Measurements from ENCODE around the gene TMEM259.
A peak's percentile ranks its signal among the peaks of the same experiment; 100 is the strongest.

TMEM259 gene

DNA sequence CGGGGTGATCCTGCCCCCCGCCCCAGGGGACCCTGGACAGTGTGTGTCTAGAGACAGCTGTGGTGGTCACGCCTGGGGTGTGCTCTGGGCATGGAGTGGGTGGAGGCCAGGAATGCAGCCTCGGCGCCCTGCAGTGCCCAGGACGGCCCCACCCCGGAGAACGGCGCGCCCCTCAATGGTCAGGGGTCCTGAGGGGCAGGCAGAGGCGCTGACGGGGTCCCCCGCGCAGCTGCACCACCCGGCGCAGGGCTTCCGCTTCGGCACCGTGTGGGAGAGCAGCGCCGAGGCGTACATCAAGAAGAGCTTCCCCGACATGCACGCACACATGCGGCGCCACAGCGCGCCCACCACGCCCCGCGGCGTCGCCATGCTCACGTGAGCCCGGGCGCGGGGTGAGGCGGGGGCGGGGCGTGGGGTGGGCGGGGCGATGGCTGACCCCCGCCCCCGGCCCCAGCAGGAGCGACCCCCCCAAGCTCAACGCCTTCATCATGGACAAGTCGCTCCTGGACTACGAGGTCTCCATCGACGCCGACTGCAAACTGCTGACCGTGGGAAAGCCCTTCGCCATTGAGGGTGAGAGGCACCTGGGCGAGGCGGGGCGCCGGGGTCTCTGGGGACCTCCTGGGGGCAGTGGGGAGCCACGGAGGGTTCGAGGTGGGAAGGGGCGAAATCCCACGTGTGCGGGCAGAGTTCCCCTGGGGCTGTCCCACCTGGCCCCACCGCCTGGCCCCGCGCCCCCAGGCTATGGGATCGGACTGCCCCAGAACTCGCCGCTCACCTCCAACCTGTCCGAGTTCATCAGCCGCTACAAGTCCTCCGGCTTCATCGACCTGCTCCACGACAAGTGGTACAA, 13.3 kb downstream of the TMEM259 start:
- Mint-ChIP-seq H3K4me1 (peaks cover 16% of the 10 kb centered on the region), H3K4me3 (no peak overlapping the region), H3K27ac (no peak overlapping the region), H3K36me3 (peaks cover 27% of the 10 kb centered on the region), H3K27me3 (peaks cover 13% of the 10 kb centered on the region), H3K9me3 (no peaks in the 10 kb centered on the region)
- ATAC-seq, result peak; percentile 29

DNA sequence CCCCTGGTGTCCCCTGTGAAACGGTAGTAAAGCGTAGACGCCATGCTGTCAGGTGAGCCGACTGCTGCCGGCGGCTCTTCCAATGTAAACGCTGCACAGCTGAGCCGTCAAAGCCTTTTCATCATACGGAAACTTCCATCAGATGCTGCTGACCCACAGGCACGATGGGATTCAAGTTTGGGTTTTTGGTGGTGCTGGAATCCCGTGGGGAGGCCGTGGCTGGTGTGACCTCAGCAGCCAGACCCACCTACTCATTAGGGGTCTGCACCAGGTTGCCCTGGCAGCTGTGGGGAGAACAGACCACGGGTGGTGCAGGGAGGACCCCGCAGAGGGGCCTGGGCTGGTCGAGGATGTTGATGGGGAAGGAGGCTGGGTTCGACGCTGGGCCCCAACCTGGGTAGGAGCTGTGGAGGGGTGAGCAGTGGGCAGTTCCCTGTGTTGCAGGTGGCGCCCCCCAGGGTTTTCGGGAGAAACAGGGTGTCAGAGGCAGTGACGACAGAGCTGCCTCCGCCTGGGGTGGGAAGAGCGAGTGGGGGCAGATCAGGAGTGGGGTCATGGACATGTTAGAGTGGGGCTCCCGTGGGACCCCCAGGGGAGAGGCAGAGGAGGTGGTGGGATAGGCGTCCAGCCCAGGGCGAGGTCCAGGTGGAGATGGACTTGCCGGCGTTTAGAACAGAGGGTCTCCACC, 14.1 kb downstream of the TMEM259 start:
- H3K36me3 Mint-ChIP-seq, result peaks cover 27% of the 10 kb centered on the region
- peak overlapping the region; percentile 21 for H3K4me3 Mint-ChIP-seq
- ATAC-seq, result no peak
- peaks cover 20% of the 10 kb centered on the region for H3K4me1 Mint-ChIP-seq
- H3K27ac Mint-ChIP-seq, result no peak overlapping the region
- no peaks in the 10 kb centered on the region for H3K9me3 Mint-ChIP-seq
- H3K27me3 Mint-ChIP-seq, result peaks cover 21% of the 10 kb centered on the region

DNA sequence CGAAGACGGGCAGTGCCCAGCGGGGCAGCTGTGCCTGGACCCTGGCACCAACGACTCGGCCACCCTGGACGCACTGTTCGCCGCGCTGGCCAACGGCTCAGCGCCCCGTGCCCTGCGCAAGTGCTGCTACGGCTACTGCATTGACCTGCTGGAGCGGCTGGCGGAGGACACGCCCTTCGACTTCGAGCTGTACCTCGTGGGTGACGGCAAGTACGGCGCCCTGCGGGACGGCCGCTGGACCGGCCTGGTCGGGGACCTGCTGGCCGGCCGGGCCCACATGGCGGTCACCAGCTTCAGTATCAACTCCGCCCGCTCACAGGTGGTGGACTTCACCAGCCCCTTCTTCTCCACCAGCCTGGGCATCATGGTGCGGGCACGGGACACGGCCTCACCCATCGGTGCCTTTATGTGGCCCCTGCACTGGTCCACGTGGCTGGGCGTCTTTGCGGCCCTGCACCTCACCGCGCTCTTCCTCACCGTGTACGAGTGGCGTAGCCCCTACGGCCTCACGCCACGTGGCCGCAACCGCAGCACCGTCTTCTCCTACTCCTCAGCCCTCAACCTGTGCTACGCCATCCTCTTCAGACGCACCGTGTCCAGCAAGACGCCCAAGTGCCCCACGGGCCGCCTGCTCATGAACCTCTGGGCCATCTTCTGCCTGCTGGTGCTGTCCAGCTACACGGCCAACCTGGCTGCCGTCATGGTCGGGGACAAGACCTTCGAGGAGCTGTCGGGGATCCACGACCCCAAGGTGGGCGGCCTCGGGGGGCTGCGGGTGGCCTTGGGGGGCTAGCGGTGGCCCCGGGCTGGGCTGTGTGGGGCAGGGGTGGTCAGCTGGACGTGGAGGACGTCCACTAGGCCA, 15.9 kb downstream of the TMEM259 start:
- no peak overlapping the region for H3K4me3 Mint-ChIP-seq
- peaks cover 20% of the 10 kb centered on the region for H3K36me3 Mint-ChIP-seq
- no peak for ATAC-seq
- no peaks in the 10 kb centered on the region for H3K9me3 Mint-ChIP-seq
- H3K27ac Mint-ChIP-seq, result no peak overlapping the region
- H3K27me3 Mint-ChIP-seq, result peaks cover 30% of the 10 kb centered on the region
- H3K4me1 Mint-ChIP-seq, result peaks cover 28% of the 10 kb centered on the region

DNA sequence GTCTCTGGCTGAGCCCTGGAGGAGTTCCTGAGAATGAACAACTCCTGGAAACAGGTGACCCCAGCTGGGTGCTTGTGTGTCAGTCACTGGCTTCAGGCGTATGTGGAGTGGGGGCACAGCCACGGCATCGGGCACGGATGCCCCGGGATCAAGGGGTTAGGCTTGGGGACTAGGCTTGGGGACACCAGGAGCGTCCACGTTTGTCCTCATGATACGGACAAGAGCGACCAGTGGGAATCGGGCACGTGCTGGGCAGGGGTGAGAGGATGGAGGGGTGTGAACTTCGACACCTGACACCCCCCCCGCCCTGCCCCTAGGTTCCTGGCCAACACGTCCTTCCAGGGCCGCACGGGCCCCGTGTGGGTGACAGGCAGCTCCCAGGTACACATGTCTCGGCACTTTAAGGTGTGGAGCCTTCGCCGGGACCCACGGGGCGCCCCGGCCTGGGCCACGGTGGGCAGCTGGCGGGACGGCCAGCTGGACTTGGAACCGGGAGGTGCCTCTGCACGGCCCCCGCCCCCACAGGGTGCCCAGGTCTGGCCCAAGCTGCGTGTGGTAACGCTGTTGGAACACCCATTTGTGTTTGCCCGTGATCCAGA, 16.6 kb downstream of the TMEM259 start:
- H3K36me3 Mint-ChIP-seq, result peaks cover 15% of the 10 kb centered on the region
- H3K4me3 Mint-ChIP-seq, result no peak overlapping the region
- ATAC-seq, result no peak
- peaks cover 28% of the 10 kb centered on the region for H3K4me1 Mint-ChIP-seq
- H3K9me3 Mint-ChIP-seq, result no peaks in the 10 kb centered on the region
- no peak overlapping the region for H3K27ac Mint-ChIP-seq
- H3K27me3 Mint-ChIP-seq, result peaks cover 37% of the 10 kb centered on the region

DNA sequence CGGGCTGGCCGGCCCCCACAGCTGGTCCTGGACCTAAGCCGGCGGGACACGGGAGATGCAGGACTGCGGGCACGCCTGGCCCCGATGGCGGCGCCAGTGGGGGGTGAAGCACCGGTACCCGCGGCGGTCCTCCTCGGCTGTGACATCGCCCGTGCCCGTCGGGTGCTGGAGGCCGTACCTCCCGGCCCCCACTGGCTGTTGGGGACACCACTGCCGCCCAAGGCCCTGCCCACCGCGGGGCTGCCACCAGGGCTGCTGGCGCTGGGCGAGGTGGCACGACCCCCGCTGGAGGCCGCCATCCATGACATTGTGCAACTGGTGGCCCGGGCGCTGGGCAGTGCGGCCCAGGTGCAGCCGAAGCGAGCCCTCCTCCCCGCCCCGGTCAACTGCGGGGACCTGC, 17.6 kb downstream of the TMEM259 start:
- no peak for ATAC-seq
- Mint-ChIP-seq H3K27me3 (peaks cover 47% of the 10 kb centered on the region), H3K36me3 (peaks cover 12% of the 10 kb centered on the region), H3K4me1 (peaks cover 32% of the 10 kb centered on the region), H3K4me3 (no peak overlapping the region), H3K27ac (no peak overlapping the region), H3K9me3 (no peaks in the 10 kb centered on the region)

DNA sequence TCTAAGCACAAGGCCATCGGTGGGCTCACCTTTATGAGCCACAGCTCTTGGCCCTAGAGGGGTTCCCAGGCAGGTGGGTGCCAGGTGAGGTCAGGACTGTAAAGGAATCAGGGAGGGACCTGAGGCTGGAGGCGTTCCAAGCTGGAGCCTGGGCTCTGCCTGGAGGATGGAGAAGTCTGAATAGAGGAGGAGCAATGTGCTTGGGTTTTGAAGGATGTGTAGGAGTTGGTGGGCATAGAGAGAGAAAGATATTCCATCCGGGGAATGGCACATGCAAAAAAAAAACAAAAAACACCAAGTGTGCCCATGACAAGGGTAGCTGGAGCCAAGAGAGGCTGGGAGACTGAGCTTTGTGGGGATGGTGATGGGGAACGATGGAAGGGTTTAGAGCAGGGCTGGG, 18.3 kb downstream of the TMEM259 start:
- peak overlapping the region; percentile 15 for H3K27ac Mint-ChIP-seq
- no peak for ATAC-seq
- H3K36me3 Mint-ChIP-seq, result peaks cover 10% of the 10 kb centered on the region
- H3K4me3 Mint-ChIP-seq, result no peak overlapping the region
- peaks cover 54% of the 10 kb centered on the region for H3K27me3 Mint-ChIP-seq
- peaks cover 32% of the 10 kb centered on the region for H3K4me1 Mint-ChIP-seq
- no peaks in the 10 kb centered on the region for H3K9me3 Mint-ChIP-seq

DNA sequence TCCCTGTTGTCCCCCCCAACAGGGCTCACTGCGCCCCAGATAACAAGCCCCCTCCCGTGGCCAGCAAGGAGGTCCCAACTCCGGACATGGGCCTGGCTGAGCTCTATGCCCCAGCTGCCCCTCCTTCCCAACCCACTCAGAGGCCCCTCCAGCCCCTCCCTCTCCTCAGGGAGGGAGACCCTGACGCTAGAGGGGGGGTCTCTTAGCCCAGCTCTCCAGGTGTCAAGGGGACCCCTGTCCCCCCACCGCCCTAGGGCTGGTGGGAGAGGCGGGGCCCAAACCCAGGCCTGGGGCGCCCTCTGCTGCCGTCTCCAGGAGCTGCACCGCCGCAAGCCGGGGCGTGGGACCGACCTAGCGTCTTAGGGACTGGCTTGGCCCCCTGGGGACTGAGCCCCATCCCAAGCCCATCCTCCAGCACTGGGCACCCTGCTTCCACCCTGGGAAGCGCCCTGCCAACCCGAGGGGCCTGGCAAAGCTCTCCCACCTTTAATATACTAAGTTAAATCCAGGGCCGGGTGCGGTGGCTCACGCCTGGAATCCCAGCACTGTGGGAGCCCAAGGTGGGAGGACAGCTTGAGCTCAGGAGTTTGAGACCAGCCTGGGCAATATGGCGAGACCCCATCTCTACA, 19.3 kb downstream of the TMEM259 start:
- no peaks in the 10 kb centered on the region for H3K9me3 Mint-ChIP-seq
- no peak overlapping the region for H3K27ac Mint-ChIP-seq
- no peak overlapping the region for H3K4me3 Mint-ChIP-seq
- H3K27me3 Mint-ChIP-seq, result peaks cover 64% of the 10 kb centered on the region
- ATAC-seq, result peak; percentile 71
- peaks cover 27% of the 10 kb centered on the region for H3K4me1 Mint-ChIP-seq
- peaks cover 3% of the 10 kb centered on the region for H3K36me3 Mint-ChIP-seq

DNA sequence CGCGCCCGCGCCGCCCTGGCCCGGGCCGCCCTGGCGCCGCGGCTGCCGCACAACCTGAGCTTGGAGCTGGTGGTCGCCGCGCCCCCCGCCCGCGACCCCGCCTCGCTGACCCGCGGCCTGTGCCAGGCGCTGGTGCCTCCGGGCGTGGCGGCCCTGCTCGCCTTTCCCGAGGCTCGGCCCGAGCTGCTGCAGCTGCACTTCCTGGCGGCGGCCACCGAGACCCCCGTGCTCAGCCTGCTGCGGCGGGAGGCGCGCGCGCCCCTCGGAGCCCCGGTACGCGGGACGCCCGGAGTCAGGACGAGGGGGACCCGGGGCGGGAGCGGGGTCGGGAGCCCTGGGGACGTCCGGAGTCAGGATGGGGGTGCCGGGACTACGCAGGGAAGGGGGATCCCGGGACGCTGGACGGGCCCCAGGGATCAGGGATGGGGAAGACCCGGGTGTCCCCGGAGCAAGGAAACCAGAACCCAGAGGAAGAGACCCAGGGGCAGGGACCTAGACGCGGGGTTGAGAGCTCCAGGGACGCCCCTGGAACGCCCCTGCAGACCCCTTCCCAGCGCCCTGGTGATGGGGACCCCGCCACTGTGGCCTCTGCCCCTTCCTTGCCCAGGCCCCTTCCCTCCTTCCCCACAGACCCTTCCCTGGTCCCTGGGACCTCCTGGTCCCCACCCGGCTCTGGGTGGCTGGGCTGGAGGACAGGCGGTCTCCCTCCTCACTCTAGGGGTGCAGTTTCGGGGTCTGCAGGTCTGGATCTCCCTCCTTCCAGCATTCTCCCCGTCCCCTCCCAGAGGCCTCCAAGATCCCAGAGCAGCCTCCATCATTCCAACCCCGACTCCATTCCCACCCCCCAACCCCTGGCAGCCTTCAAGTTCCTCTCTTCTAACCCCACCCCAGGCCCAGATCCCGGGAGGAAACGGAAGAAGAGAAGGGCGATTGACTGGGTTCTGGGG, 20.1 kb downstream of the TMEM259 start:
- H3K27ac Mint-ChIP-seq, result no peak overlapping the region
- peak overlapping the region; percentile 42 for H3K4me3 Mint-ChIP-seq
- peaks cover 32% of the 10 kb centered on the region for H3K4me1 Mint-ChIP-seq

DNA sequence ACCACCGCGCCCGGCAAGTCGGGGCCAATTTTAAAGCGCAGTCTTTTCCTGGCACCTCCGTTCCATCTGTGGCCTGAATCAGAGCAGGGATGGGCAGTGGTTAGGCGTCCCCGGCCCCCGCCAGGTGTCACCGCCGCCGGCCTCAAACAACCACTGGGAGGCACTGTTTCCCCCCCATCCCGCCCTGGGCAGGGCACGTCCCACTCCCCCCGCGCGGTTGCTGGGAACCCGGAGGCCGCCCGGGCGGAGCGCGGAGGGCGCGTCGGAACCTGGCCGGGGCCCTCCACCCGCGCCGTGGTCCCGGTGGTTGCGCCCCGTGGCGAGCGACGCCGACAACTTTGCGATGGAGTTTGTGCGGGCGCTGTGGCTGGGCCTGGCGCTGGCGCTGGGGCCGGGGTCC, 20.8 kb downstream of the TMEM259 start, which contains the start of gene GRIN3B:
Gene GRIN3B (plus strand): TSS at position 325 of the 400 bp plus-strand sequence. CDS start 19 bp downstream, at position 344.
- Mint-ChIP-seq H3K36me3 (no peaks in the 10 kb centered on the region), H3K4me1 (peaks cover 32% of the 10 kb centered on the region), H3K27me3 (peaks cover 73% of the 10 kb centered on the region), H3K4me3 (peak within 1 kb of the TSS; percentile 57), H3K9me3 (no peaks in the 10 kb centered on the region), H3K27ac (no peak within 1 kb of the TSS)
- peak; percentile 55 for ATAC-seq

More for the DNA sequence above, 20.1 kb downstream of the TMEM259 start:
- H3K27me3 Mint-ChIP-seq, result peaks cover 72% of the 10 kb centered on the region
- H3K9me3 Mint-ChIP-seq, result no peaks in the 10 kb centered on the region
- no peak for ATAC-seq
- no peaks in the 10 kb centered on the region for H3K36me3 Mint-ChIP-seq

DNA sequence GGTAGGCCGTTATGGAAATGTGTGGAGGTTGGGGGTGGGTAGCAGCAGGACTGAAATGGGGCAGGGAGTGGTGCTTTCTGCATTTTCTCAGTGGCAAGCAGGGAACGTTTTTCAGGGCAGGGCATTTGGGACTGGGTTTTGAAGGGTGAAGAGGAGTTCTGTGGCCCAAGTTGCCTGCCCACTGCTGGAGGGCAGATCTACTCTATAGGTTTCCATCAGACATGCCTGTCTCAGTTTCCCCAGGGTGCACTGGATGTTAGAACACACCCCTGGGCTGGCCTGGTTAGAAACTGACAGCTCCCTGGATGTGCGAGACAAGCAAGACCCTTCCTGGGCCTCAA, 21.6 kb downstream of the TMEM259 start:
- H3K27me3 Mint-ChIP-seq, result peaks cover 73% of the 10 kb centered on the region
- H3K4me1 Mint-ChIP-seq, result peaks cover 32% of the 10 kb centered on the region
- H3K4me3 Mint-ChIP-seq, result peak overlapping the region; percentile 57
- no peak overlapping the region for H3K27ac Mint-ChIP-seq
- H3K9me3 Mint-ChIP-seq, result no peaks in the 10 kb centered on the region
- H3K36me3 Mint-ChIP-seq, result no peaks in the 10 kb centered on the region
- ATAC-seq, result no peak

DNA sequence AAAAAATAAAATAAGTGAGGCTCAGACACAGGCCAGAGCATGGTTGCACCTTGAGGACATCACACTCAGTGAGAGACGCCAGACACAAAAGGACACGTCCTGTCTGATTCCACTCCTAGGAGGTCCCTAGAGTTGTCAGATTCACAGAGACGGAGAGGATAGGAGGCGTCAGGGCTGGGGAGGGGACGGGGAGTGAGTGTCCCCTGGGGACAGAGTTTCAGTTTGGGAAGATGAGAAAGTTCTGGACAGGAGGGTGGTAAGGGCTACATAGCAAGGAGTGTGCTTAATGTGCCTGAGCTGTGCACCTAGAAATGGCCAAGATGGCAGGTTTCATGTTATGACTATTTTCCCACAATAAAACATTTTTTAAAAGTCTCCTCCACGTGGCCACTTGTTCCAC, 22.9 kb downstream of the TMEM259 start:
- Mint-ChIP-seq H3K9me3 (no peaks in the 10 kb centered on the region), H3K4me3 (no peak overlapping the region), H3K27me3 (peaks cover 64% of the 10 kb centered on the region)

DNA sequence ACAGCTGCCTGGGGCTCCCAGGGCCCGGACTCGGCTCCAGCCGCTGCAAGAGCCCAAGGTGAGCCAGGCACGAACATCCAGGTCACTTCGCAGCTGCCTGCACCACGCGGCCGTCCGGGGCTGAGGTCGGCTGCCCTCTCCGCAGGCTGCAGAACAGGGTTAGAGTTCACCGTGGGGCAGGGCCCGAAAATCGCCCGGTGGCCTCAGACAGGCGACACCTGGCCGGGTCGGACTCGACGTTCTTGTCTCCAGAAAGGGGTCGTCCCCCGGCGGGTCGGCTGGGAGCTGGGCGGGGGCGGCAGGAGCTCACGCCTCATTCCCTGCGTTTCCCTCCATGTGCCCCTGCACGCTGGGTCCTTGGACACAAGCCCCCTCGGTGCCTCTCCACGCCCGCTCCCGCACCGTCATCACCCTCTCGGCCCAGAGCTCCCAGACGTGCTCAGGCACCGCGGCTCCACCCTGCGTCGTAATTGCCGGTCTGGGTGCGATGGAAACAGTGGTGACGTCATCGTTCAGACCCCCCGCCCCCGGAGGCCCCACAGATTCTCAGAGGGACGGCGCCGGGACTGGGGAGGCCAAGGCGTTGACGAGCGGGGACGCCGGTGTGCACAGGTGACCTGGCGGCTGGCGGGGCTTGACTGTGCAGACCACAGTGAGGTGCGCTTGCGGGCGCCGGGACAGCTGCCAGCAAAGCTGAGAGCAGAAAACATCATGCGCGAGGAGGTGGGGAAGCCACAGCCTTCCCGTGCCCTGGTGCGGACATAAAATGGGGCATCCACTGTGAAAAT, 24.7 kb downstream of the TMEM259 start:
- H3K4me1 Mint-ChIP-seq, result peaks cover 15% of the 10 kb centered on the region

More for the DNA sequence above, 22.9 kb downstream of the TMEM259 start:
- ATAC-seq, result no peak
- Mint-ChIP-seq H3K36me3 (peaks cover 7% of the 10 kb centered on the region), H3K27ac (no peak overlapping the region), H3K4me1 (peaks cover 26% of the 10 kb centered on the region)

More for the DNA sequence above, 24.7 kb downstream of the TMEM259 start:
- Mint-ChIP-seq H3K27me3 (peaks cover 47% of the 10 kb centered on the region), H3K36me3 (peaks cover 13% of the 10 kb centered on the region), H3K9me3 (no peaks in the 10 kb centered on the region), H3K4me3 (peak overlapping the region; percentile 38), H3K27ac (peak overlapping the region; percentile 51)
- no peak for ATAC-seq
